ENCODE results near the gene ATF7.

Gene ATF7

GRCh38 chr12:53510181-53510812, 115.9 kb downstream of the ATF7 start:
- TF ChIP-seq, protein P1, sequence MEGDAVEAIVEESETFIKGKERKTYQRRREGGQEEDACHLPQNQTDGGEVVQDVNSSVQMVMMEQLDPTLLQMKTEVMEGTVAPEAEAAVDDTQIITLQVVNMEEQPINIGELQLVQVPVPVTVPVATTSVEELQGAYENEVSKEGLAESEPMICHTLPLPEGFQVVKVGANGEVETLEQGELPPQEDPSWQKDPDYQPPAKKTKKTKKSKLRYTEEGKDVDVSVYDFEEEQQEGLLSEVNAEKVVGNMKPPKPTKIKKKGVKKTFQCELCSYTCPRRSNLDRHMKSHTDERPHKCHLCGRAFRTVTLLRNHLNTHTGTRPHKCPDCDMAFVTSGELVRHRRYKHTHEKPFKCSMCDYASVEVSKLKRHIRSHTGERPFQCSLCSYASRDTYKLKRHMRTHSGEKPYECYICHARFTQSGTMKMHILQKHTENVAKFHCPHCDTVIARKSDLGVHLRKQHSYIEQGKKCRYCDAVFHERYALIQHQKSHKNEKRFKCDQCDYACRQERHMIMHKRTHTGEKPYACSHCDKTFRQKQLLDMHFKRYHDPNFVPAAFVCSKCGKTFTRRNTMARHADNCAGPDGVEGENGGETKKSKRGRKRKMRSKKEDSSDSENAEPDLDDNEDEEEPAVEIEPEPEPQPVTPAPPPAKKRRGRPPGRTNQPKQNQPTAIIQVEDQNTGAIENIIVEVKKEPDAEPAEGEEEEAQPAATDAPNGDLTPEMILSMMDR (IDR thresholded peaks at IDR 0.05; ENCODE audit: low read depth, low read length) = no peak
- no peak overlapping the region for H3K4me3 ChIP-seq (ENCODE audit: low read depth, low read length)

DNA sequence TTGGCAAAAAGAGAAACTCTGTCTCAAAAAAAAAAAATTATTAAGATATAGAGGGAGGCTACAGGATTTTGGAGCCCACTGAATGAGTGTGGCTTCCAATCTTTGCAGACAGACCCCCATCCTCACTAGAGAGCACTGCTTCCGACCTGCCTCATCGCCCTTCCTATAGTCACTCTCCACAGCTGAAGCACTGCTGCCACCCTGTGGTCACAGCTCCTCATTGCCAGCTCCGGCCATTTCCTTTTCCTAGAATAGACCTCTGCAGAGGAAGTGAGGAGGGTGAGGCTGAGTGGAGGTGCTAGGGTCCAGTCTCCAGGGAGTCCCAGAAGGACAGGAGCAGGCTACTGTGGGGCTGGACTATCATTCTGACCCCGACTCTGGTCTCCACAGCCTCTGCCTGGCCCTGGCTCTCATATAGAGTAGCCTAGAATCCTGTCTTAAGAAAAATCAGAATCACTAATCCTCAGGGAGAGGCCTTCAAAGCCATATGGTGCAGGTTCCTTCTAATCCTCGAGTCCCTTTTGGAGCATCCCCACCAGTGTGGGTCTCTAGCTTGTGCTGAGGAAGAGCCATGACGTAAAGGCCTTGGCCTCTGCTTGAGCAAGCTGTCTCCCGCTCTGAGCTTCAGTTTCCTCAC, 117.5 kb downstream of the ATF7 start:
- no peak overlapping the region for H3K4me3 ChIP-seq (ENCODE audit: low read depth, low read length)
- TF ChIP-seq, protein P1 (IDR thresholded peaks at IDR 0.05; ENCODE audit: low read depth, low read length) = peak; percentile 87

DNA sequence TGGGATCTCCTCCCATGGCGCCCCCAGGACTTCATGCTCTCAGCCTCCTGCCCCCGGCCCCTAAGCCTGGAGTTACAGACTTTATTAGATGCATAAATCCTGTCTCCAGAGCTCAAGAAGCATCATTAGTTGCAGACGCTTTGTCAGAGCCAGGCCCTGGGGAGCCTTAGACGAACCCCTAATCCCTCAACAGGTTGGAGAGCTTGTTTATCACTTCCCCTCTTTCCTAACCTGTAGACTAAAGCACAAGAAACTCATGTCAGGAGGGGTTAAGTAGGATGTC, 118.6 kb downstream of the ATF7 start:
- no peak overlapping the region for H3K4me3 ChIP-seq (ENCODE audit: low read depth, low read length)
- TF ChIP-seq, protein P1 (IDR thresholded peaks at IDR 0.05; ENCODE audit: low read depth, low read length) = no peak

DNA sequence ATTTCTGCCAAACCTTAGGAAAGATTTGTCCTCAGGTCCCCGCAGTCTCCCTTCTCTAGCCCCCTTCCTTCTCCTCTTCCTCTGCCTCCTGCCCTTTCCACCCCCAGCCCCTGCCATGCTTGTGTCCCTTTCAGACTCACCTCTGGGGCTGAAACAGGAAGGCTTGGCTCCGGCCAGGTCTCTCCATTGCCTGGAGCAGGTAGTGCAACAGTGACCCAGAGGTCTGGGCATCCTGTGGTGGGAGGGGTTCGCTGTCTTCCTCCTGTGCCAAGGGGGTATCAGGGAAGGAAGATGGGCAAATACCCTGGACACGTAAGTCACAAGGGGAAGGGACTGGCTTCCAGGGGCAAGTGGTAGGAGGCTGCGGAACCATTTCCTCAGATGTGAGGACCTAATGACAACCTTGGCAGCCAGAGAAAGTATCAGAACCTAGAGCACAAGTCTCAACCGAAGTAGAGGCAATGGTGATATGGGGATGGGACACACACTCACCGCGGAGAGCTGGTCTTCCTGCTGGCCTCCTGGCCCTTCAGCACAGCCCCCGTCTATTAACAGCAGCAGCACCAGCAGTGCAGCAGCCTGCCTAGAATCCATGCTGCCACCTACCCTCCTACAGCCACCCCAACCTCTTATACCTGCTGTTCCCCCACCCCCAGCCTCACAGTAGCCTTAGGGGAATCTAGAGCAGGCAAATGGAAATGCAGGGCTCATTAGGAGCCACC, 119.1 kb downstream of the ATF7 start, which contains the start of gene NPFF:
Gene NPFF, minus strand, starts transcription at position 604 of the 722 bp plus-strand sequence. Its CDS starts 10 bp downstream, at position 594.
- TF ChIP-seq, protein P1 (IDR thresholded peaks at IDR 0.05; ENCODE audit: low read depth, low read length) = no peak
- no peak within 1 kb of the TSS for H3K4me3 ChIP-seq (ENCODE audit: low read depth, low read length)

DNA sequence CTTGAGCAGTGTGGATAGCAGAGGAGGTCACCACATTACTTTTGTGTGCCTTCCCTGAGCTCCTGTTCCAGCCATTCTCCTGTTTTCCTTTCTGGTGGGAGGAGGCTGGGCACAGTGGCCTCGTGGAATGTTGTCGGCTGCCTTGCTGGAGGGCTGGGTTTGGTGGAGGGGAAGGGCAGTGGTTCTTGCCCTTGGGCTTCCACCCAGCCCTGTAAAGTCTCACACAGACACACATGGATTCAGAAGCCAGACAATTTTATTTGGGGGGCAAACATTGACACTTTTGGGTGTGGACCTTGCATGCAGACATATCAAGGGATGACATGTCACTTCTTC, 119.8 kb downstream of the ATF7 start:
- H3K4me3 ChIP-seq (ENCODE audit: low read depth, low read length) = no peak overlapping the region
- TF ChIP-seq, protein P1 (IDR thresholded peaks at IDR 0.05; ENCODE audit: low read depth, low read length) = no peak

DNA sequence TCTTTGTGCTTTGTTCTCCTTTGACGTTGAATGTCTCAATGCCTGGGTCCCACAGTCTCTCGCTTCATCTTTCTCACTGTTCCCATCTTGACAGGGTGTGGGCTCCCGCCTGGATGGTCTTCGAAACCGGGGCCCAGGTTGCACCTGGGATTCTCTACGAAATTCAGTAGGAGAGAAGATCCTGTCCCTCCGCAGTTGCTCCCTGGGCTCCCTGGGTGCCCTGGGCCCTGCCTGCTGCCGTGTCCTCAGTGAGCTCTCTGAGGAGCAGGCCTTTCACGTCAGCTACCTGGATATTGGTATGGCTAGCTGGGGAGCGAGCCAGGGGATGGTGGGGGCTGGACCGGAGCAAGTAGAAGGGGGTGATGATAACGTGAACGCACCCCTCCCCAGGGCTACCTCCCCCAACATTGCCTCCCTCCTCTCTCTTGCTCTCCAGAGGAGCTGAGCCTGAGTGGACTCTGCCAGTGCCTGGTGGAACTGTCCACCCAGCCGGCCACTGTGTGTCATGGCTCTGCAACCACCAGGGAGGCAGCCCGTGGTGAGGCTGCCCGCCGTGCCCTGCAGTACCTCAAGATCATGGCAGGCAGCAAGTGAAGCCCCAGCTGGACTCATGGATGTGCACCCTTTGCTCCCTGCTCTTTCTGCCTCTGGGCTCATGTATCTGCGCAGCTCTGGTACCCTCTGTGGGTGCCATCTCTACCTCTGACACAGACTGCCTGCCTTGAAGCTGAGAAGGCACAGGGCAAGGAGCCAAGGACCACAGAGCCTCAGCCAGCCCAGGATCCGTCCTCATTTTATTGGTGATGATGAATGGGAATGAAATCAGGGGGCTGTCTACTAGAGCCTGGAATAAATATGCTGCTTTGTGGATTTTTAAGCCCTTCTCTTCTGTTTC, 120.4 kb downstream of the ATF7 start:
- no peak overlapping the region for H3K4me3 ChIP-seq (ENCODE audit: low read depth, low read length)
- TF ChIP-seq, protein P1 (IDR thresholded peaks at IDR 0.05; ENCODE audit: low read depth, low read length) = no peak

Measured in WI38 (cell line).